Suprapubic skin (tissue), 3 donors: ENCODE measurements around the gene MORN4.

Source experiments
- POLR2AphosphoS5 ChIP-seq, 3 donors: sonication (generic); formaldehyde crosslinking; IDR thresholded peaks; one replicate each; pipeline ENCODE4 v1.6.1; 2017; ENCODE audit warnings: antibody characterized with exemption in 3 of 3
- TF ChIP-seq, protein P1 (sequence below), 2 donors: fragments of 200-600 bp in 1 of 2; fragments of 450-650 bp in 1 of 2; sonication (generic) in 1 of 2; IDR thresholded peaks; one replicate each; pipeline ENCODE4 v1.5.1; 2016 to 2019; ENCODE audit warnings: antibody characterized with exemption in 2 of 2, mild to moderate bottlenecking in 1 of 2, moderate library complexity in 1 of 2

DNA sequence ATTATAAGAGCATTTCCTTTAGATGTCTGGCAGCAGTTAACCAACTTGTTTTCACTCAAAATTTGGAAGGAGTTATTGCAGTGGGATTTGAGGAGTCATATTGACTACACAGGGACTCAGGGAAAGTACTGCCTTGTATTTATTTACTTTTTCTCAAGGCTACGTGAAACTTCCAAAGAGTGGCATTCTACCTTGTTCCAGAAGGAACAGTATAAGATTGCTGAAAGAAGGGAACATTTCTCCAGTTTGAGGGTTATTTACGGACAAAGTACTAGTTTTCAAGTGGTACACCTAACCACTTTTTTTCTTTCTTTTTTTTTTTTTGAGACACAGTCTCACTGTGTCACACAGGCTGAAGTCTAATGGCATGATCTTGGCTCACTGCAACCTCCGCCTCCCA lies 5.1 kb downstream of the MORN4 start:
- TF ChIP-seq, protein P1, sequence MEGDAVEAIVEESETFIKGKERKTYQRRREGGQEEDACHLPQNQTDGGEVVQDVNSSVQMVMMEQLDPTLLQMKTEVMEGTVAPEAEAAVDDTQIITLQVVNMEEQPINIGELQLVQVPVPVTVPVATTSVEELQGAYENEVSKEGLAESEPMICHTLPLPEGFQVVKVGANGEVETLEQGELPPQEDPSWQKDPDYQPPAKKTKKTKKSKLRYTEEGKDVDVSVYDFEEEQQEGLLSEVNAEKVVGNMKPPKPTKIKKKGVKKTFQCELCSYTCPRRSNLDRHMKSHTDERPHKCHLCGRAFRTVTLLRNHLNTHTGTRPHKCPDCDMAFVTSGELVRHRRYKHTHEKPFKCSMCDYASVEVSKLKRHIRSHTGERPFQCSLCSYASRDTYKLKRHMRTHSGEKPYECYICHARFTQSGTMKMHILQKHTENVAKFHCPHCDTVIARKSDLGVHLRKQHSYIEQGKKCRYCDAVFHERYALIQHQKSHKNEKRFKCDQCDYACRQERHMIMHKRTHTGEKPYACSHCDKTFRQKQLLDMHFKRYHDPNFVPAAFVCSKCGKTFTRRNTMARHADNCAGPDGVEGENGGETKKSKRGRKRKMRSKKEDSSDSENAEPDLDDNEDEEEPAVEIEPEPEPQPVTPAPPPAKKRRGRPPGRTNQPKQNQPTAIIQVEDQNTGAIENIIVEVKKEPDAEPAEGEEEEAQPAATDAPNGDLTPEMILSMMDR (IDR thresholded peaks at IDR 0.05): no peak
- no peak for TF ChIP-seq POLR2AphosphoS5 (IDR thresholded peaks at IDR 0.05)
